GM15510 (cell line): ENCODE measurements around the gene NOD1.
A peak's percentile ranks its signal among the peaks of the same experiment; 100 is the strongest.

Source experiments
- POLR2A ChIP-seq: IDR thresholded peaks from 3 replicates; pipeline ENCODE4 v1.6.1; 2011; ENCODE audit warnings: borderline replicate concordance; ENCODE audit not compliant: insufficient read length; ENCODE audit errors: extremely low read depth

The NOD1 gene, protein sequence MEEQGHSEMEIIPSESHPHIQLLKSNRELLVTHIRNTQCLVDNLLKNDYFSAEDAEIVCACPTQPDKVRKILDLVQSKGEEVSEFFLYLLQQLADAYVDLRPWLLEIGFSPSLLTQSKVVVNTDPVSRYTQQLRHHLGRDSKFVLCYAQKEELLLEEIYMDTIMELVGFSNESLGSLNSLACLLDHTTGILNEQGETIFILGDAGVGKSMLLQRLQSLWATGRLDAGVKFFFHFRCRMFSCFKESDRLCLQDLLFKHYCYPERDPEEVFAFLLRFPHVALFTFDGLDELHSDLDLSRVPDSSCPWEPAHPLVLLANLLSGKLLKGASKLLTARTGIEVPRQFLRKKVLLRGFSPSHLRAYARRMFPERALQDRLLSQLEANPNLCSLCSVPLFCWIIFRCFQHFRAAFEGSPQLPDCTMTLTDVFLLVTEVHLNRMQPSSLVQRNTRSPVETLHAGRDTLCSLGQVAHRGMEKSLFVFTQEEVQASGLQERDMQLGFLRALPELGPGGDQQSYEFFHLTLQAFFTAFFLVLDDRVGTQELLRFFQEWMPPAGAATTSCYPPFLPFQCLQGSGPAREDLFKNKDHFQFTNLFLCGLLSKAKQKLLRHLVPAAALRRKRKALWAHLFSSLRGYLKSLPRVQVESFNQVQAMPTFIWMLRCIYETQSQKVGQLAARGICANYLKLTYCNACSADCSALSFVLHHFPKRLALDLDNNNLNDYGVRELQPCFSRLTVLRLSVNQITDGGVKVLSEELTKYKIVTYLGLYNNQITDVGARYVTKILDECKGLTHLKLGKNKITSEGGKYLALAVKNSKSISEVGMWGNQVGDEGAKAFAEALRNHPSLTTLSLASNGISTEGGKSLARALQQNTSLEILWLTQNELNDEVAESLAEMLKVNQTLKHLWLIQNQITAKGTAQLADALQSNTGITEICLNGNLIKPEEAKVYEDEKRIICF

DNA sequence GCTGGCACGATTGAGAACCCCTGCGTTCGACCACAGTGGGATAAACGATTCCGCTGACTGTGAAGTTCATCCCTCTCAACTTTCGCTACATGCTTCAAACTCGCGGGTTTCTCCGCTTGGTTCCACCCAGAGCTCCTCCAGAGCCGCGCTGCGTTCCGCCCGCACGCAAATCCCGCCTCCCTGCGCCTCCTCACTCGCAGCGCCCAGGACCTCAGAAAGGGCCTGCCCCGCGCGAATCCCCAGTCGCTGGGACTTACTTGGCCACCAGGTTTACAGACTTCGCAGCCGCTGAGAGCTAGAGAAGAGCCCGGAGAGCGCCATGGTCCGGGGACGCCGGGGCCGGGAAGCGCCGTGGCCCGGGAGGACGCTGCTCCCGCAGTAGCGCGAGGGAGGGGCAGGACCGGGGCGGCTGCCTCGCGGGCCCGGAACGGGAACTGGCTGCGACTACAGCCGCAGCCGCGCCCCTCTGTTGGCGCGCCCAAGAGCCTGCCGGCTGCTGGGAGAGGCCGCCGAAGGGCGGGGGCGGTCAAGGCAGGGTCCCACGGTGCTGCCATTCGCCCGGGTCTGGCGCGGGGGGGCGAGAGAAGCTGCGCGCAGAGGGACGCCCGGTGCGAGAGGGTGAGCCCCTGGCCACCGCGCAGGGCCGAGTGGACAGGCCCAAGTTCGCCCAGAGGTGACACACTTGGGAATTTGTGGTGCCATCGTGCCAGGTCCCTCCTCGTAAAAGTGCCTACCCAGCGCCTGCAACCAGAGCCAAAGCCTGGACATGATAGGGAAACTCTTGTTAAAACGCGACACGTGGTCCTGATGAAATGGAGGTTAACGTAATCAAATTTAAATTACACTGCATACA, at the start of gene NOD1:
Gene NOD1 (minus strand): TSS at position 436 of the 853 bp plus-strand sequence. CDS start 21,863 bp downstream, outside the sequence.
- peak; percentile 67 for TF ChIP-seq POLR2A

DNA sequence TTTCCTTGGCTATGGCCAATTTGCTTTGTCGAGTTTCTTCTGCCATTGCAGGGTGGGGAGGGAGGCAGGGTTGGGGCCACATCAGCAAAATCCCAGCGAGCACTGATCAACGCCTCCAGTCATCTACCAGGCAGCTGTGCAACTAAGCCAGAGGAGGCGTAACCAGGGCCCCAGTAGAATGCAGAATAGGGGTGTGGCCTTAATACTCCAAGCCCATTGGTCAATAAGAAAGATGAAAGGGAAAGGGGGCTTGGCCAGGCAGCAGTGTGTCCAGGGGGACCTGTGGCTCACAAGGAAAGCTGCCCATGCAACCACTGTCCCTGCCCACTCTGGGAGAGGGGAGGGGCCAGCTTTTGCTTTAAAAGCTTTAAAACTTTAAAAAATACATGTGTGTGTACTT, 47.6 kb upstream of the NOD1 start:
- TF ChIP-seq POLR2A = no peak

DNA sequence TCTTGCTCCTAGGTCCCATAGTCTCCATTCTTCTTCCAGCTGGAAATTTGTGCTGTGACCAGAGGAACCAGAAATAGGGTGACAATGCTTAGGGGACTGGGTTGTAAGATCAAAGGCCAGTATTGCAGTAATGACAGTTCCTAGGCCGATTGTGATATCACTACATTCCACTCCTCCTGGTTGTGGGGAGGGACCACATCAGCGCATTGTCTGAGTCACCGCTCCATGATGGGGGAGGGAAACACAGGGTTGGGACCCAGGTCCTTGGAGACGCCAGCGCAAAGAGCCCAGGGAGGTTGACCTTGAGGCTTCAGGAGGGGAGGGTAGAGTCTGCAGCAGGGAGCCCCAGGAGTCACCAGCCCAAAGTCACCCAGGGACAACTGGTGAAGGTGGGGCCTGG, 46.8 kb upstream of the NOD1 start:
- TF ChIP-seq POLR2A = no peak

DNA sequence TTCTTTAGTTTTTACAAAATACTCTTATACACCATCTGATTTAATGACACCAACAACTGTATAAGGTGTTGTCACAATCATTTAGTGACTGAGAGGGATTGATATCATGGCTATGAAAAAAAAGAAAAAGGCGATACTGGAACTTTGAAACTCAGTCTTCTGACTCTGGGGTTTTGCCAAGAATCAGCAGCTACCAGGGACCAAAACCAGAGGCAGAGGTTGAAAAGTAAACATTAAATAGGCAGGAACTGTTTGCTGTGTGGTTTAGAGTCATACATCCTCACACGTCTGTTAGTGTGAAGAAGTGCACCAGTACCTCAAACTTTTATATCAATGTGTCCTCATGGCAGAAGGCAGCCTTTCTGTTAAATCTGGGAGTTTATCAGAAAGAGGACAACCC, 46.0 kb upstream of the NOD1 start:
- TF ChIP-seq POLR2A = no peak

GRCh38 chr7:30523466-30523865, 44.9 kb upstream of the NOD1 start:
- no peak for TF ChIP-seq POLR2A

- no peak for TF ChIP-seq POLR2A
These were observed 43.6 kb upstream of the NOD1 start for GRCh38 chr7:30522159-30522558.

DNA sequence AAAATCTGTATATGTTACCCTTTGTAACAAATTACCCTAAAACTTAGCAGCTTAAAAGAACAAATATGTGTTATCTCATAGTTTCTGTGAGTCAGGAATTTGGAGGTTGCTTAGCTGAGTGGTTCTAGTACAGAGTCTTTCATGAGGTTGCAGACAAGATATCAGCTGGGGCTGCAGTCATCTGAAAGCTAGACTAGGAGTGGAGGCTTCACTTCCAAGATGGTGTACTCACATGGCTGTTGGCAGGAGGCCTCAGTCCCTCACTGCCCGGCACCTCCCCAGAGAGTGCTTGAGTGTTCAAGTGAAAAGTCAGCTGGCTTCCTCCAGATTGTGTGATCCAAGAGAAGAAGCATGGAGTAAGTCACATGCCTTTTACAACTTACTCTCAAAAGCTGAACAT, 42.9 kb upstream of the NOD1 start:
- no peak for TF ChIP-seq POLR2A

DNA sequence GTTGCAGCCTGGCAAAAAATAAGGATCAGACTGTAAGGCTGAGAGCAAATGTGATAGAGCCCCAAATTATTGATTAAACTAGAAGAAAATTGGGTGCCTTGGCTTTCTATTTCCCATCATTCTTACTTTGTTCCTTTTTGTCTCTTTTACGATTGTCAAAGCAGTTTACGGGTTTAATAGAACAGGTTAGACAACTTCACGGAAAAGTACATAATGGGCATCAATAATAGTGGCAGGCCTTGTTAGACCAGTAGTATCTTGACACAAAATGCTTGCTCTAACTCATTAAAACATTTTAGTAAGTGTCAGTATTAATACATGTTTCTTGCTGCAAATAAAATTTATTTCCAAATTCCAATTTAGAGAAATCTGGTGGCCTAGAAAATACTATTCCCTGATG, 40.5 kb upstream of the NOD1 start:
- TF ChIP-seq POLR2A = no peak

- no peak for TF ChIP-seq POLR2A
These were observed 37.2 kb upstream of the NOD1 start for GRCh38 chr7:30515761-30516160.

DNA sequence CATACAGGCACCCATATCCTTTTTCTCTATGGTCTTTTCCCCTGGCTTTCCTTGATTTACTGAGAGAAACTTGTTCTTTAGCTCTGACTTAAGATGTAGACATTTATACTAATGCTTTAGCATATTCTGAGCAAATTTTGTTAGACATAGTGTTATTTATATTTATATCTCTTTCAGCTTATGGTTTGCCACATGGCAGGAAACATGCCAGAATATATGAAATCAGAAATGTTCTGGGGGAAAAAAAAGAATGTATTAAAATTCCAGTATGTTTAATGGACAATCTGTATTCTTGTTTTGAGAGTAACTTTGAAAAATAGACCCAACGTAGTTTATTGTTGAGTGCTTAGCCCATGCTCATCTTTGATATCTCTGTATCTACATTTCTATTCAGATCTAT, 36.2 kb upstream of the NOD1 start:
- TF ChIP-seq POLR2A = no peak

DNA sequence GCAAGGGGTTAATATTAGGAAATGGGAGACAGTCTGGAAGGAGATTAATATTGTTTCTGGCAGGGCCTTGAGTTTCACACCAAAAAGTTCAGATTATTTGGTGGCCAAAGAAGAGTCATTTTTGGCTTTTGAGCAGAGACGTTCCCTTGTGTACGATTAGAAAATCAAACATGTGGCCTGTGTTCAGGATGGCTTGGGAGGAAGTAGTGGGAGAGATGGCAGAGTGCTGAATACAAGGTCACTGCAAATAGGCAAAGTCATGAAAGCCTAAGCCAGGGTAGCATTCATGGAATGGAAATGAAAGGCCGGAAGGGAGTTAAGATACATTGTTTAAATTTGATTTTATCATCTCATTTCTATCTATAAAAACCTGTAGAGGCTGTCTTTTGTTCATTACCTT, 35.6 kb upstream of the NOD1 start:
- TF ChIP-seq POLR2A = no peak

DNA sequence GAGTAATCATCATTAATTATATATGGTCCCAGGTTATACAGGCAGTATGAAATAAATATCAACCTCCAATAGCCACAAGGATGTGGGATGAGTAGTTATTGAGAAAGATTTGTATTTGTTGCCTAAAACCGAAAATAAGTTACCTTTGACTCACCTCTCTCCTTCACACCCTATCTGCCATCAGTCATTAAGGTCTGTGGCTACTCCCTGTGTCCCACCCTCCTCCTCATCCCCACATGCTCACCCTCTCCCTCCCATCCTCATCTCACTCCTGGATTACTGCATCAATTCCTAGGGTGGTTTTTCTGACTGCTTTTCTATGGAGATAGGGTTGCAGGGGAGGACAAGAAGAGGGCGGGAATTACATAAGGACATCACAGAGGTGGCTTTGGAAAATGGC, 35.2 kb upstream of the NOD1 start:
- TF ChIP-seq POLR2A = no peak

GRCh38 chr7:30511973-30512662, 33.5 kb upstream of the NOD1 start:
- no peak for TF ChIP-seq POLR2A

GRCh38 chr7:30511494-30511893, 32.9 kb upstream of the NOD1 start:
- TF ChIP-seq POLR2A = no peak

DNA sequence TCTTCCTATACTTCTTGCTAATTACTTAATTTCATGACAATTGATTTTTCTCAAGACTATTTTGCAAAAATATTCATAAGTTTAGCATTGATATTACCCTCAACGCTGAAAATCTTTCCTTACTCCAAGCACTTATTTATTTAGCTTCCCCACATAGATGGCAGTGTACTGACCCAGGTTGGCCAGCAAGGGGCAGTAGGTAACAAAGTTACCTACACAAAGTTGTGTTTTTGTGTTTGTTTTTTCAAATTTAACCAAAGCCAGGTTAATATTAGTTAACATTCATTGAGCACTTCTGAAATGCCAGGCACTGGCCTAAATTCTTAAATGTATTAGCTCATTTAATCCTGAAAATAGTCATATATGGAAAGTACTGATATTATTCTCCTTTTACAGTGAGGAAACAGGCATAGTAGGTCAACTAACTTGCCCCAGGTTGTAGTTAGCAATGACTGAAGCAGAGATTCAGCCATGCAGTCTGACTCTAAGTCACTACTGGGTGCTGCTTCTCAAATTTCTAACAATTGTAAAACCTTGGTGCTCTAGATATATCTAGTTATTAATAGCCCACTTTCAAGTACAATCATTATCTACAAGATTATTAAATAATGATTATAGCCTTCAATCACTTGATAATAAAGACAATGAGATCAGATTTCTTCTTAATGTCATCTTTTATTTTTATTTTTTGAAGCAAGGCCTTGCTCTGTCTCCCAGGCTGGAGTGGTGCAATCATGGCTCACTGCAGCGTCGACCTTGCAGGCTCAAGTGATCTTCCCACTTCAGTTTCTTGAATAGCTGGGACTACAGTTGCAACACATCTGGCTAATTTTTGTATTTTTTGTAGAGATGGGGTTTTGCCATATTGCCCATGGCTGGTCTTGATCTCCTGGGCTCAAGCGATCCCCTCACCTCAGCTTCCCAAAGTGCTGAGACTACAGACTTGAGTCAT, 31.8 kb upstream of the NOD1 start:
- no peak for TF ChIP-seq POLR2A
